Osteocyte (in vitro differentiated cells): Measurements from ENCODE around the gene PARD6A. TPM values are rescaled to one million over a fixed set of nuclear protein-coding genes. Genes with fewer than 3 reads are reported as not detected.

Experiments
- DNase-seq: peaks from one replicate; pipeline ENCODE4 v3.0.0; 2021; ENCODE audit warnings: mixed read lengths; ENCODE audit not compliant: unreplicated experiment; ENCODE audit errors: extremely low spot score
- H3K27ac Mint-ChIP-seq: one replicate; pipeline ENCODE4 v1.8.0; 2021; ENCODE audit warnings: mild to moderate bottlenecking, mixed read lengths; ENCODE audit not compliant: unreplicated experiment
- H3K27me3 Mint-ChIP-seq: one replicate; pipeline ENCODE4 v1.8.0; 2021; ENCODE audit warnings: mixed read lengths; ENCODE audit not compliant: unreplicated experiment
- H3K36me3 Mint-ChIP-seq: one replicate; pipeline ENCODE4 v1.8.0; 2021; ENCODE audit warnings: mixed read lengths; ENCODE audit not compliant: unreplicated experiment
- H3K4me1 Mint-ChIP-seq: one replicate; pipeline ENCODE4 v1.8.0; 2021; ENCODE audit warnings: mixed read lengths; ENCODE audit not compliant: unreplicated experiment
- H3K4me3 Mint-ChIP-seq: one replicate; pipeline ENCODE4 v1.8.0; 2021; ENCODE audit warnings: mild to moderate bottlenecking, moderate library complexity, mixed read lengths; ENCODE audit not compliant: unreplicated experiment
- H3K9me3 Mint-ChIP-seq: one replicate; pipeline ENCODE4 v1.8.0; 2021; ENCODE audit warnings: mixed read lengths; ENCODE audit not compliant: unreplicated experiment
- total RNA-seq: library from RNA; stranded (reverse); gene quantifications from 2 replicates; pipeline ENCODE4 v1.2.1, GENCODE V29; 2021
- TF ChIP-seq, protein P1 (sequence below): fragments of 200-600 bp; sonication (generic); IDR thresholded peaks from 2 replicates; pipeline ENCODE4 v1.5.0; 2021; ENCODE audit warnings: antibody characterized with exemption, mild to moderate bottlenecking, moderate library complexity

The PARD6A gene
- total RNA-seq, 1 donor from 2014 or later, result 4.6 TPM

DNA sequence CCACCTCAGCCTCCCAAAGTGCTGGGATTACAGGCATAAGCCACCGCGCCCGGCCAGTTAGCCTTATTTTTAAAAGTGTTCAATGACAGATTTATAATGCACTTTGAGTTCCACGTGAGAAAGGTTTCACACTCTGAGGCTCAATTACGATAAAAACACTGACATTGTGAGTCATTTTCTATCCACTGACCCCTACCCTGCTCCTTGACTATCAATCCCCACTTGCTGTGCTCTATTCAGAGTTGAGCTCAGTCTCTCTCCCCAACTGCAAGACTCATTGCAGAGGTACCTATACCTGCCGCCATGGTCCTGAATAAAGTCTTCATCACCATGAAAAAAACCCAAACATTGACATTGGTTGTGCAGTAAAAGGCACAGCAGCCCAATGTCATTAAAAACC lies 49.8 kb downstream of the PARD6A start:
- DNase-seq, result no peak
- H3K27ac Mint-ChIP-seq, result no peak overlapping the region
- H3K27me3 Mint-ChIP-seq, result no peaks in the 10 kb centered on the region
- no peaks in the 10 kb centered on the region for H3K9me3 Mint-ChIP-seq
- H3K4me1 Mint-ChIP-seq, result no peaks in the 10 kb centered on the region
- peaks cover 2% of the 10 kb centered on the region for H3K36me3 Mint-ChIP-seq
- TF ChIP-seq, protein P1, sequence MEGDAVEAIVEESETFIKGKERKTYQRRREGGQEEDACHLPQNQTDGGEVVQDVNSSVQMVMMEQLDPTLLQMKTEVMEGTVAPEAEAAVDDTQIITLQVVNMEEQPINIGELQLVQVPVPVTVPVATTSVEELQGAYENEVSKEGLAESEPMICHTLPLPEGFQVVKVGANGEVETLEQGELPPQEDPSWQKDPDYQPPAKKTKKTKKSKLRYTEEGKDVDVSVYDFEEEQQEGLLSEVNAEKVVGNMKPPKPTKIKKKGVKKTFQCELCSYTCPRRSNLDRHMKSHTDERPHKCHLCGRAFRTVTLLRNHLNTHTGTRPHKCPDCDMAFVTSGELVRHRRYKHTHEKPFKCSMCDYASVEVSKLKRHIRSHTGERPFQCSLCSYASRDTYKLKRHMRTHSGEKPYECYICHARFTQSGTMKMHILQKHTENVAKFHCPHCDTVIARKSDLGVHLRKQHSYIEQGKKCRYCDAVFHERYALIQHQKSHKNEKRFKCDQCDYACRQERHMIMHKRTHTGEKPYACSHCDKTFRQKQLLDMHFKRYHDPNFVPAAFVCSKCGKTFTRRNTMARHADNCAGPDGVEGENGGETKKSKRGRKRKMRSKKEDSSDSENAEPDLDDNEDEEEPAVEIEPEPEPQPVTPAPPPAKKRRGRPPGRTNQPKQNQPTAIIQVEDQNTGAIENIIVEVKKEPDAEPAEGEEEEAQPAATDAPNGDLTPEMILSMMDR, result no peak
- H3K4me3 Mint-ChIP-seq, result no peak overlapping the region

Other genes with a start within 250 kb of the PARD6A start
- 13.5 and 15.4 TPM in 2 replicates for gene ZDHHC1, start 244.5 kb upstream of the PARD6A start, total RNA-seq
- 0.40 and 0.68 TPM in 2 replicates for gene HSD11B2, start 229.8 kb upstream of the PARD6A start, total RNA-seq
- gene ATP6V0D1, start 179.8 kb upstream of the PARD6A start, total RNA-seq, result 112 and 116 TPM in 2 replicates
- not detected in 2 replicates for gene AGRP, start 177.4 kb upstream of the PARD6A start, total RNA-seq
- gene RIPOR1, start 132.1 kb upstream of the PARD6A start, total RNA-seq, result 75.0 and 77.0 TPM in 2 replicates
- 43.2 and 47.4 TPM in 2 replicates for gene CTCF, start 98.4 kb upstream of the PARD6A start, total RNA-seq
- gene CARMIL2, start 15.8 kb upstream of the PARD6A start, total RNA-seq, result 0.94 and 1.7 TPM in 2 replicates
- 21.3 and 23.1 TPM in 2 replicates for gene ACD, start 700 bp upstream of the PARD6A start, total RNA-seq
- gene ENKD1, start 5.8 kb downstream of the PARD6A start, total RNA-seq, result 10.9 and 11.7 TPM in 2 replicates
- gene C16orf86, start 5.9 kb downstream of the PARD6A start, total RNA-seq, result 2.1 and 2.8 TPM in 2 replicates
- 21.9 and 22.2 TPM in 2 replicates for gene GFOD2, start 58.4 kb downstream of the PARD6A start, total RNA-seq
- 18.9 and 19.5 TPM in 2 replicates for gene RANBP10, start 145.6 kb downstream of the PARD6A start, total RNA-seq
- gene TSNAXIP1, start 145.9 kb downstream of the PARD6A start, total RNA-seq, result 3.6 and 4.1 TPM in 2 replicates
- gene THAP11, start 181.4 kb downstream of the PARD6A start, total RNA-seq, result 29.5 and 30.0 TPM in 2 replicates
- 121 and 125 TPM in 2 replicates for gene NUTF2, start 186.0 kb downstream of the PARD6A start, total RNA-seq
- 46.3 and 51.2 TPM in 2 replicates for gene CENPT, start 186.7 kb downstream of the PARD6A start, total RNA-seq
- 68.2 and 75.4 TPM in 2 replicates for gene EDC4, start 212.1 kb downstream of the PARD6A start, total RNA-seq
- 1.4 and 1.5 TPM in 2 replicates for gene NRN1L, start 223.9 kb downstream of the PARD6A start, total RNA-seq
- 43.9 and 45.5 TPM in 2 replicates for gene PSKH1, start 232.3 kb downstream of the PARD6A start, total RNA-seq